Measurements from ENCODE around the gene TRIP12.
"Not testable (repeated sequence)": the region's sequence is repeated elsewhere in the genome, so short reads cannot be mapped to it uniquely, and the experiment has no call there.

TRIP12 gene

DNA sequence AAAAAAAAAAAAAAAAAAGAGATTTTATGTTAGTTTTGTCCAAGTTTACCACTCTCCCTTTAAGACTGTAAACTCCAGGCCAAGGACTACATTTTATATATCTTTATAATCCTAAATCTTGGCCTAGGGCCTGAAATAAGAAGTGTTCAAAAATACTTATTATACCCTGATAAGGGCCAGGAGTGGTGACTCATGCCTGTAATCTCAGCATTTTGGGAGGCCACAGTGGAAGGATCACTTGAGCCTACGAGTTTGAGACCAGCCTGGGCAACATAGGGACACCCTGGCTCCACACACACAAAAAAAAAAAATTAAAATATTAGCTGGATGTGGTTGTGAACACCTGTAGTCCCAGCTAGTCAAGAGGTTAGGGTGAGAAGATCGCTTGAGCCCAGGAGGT lies 12.7 kb downstream of the TRIP12 start:
- Mint-ChIP-seq H3K4me3 (no peak overlapping the region), H3K36me3 (ENCODE audit: low read depth) (peaks cover 50% of the 10 kb centered on the region), H3K9me3 (no peaks in the 10 kb centered on the region), H3K4me1 (ENCODE audit: low read depth) (peaks cover 18% of the 10 kb centered on the region), H3K27me3 (no peaks in the 10 kb centered on the region), H3K27ac (no peak overlapping the region)
- intact Hi-C loops (cut with micrococcal nuclease) = no loop called here

DNA sequence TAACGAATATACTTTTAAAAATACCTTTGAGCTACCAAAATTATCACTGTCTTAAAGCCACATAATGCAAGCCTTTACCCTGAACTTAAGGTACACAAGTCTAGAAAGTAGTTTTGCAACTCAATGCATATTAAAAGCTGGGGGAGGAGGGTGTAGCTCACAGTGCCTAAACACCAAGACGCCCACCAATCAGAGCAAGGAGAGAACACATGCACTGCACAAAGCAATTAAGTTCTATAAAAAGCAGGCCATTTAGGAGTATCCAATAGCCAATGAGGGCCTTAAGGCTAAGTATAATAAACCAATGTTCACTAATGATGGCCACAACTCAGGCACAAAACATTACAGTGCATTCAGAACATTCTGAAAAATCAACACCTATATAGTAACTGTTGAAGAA lies 16.2 kb downstream of the TRIP12 start:
- H3K27ac Mint-ChIP-seq = no peak overlapping the region
- H3K27me3 Mint-ChIP-seq = no peaks in the 10 kb centered on the region
- intact Hi-C loops (cut with micrococcal nuclease) = no loop called here
- no peaks in the 10 kb centered on the region for H3K9me3 Mint-ChIP-seq
- peaks cover 64% of the 10 kb centered on the region for H3K36me3 Mint-ChIP-seq (ENCODE audit: low read depth)
- no peak overlapping the region for H3K4me3 Mint-ChIP-seq
- peaks cover 6% of the 10 kb centered on the region for H3K4me1 Mint-ChIP-seq (ENCODE audit: low read depth)

DNA sequence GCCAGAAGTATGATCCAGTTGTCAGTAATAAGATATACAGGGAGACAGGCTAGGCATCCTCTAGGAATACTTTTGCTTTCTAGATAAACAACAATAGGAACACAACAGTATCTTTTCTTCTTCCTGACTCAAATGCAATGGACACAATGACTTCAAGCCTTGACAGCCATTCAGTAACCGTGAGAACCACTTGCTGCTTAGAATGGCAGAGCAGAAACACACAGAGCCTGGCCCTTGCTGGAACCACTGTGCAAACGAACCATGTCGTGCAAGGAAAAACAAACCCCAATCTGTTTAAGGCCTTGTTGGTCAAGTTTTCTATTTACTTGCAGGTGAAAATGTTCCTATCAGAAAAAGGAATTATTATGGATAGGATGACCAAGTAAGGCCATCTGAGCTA lies 18.8 kb downstream of the TRIP12 start:
- Mint-ChIP-seq H3K27ac (no peak overlapping the region), H3K4me3 (no peak overlapping the region), H3K9me3 (no peaks in the 10 kb centered on the region), H3K36me3 (ENCODE audit: low read depth) (peaks cover 56% of the 10 kb centered on the region), H3K4me1 (ENCODE audit: low read depth) (peaks cover 18% of the 10 kb centered on the region), H3K27me3 (no peaks in the 10 kb centered on the region)
- intact Hi-C loops (cut with micrococcal nuclease) = no loop called here

DNA sequence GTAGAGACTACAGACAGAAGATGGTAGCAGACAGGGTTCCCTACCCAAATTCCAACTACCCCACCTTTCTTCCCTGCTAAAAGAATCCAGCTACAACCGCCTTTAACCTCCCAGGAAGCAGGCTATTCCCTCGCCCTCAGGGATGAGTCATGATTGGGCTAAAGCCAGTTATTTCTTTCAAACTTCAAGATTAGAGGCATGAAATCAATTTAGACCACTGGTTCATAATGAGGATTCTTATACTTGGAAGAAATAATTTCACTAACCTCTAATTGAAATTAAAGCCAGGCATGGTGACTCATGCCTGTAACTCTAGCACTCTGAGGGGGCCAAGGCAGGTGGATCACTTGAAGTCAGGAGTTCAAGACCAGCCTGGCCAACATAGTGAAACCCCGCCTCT lies 20.0 kb downstream of the TRIP12 start:
- Mint-ChIP-seq H3K27ac (no peak overlapping the region), H3K36me3 (ENCODE audit: low read depth) (peaks cover 45% of the 10 kb centered on the region), H3K27me3 (no peaks in the 10 kb centered on the region), H3K4me3 (no peak overlapping the region), H3K9me3 (no peaks in the 10 kb centered on the region), H3K4me1 (ENCODE audit: low read depth) (peaks cover 24% of the 10 kb centered on the region)
- intact Hi-C loops (cut with micrococcal nuclease) = no loop called here

DNA sequence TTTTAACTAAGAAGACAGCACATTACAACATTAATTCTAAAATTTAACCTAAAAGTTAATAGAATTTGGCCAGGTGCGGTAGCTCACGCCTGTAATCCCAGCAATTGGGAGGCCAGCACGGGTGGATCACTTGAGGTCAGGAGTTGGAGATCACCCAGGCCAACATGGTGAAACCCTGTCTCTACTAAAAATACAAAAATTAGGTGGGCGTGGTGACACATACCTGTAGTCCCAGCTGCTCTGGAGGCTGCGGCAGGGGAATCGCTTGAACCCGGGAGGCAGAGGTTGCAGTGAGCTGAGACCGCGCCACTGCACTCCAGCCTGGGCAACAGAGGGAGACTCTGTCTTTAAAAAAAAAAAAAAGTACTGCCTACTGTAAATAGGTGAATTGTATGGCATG lies 21.3 kb downstream of the TRIP12 start:
- intact Hi-C loops (cut with micrococcal nuclease) = not testable (repeated sequence)

DNA sequence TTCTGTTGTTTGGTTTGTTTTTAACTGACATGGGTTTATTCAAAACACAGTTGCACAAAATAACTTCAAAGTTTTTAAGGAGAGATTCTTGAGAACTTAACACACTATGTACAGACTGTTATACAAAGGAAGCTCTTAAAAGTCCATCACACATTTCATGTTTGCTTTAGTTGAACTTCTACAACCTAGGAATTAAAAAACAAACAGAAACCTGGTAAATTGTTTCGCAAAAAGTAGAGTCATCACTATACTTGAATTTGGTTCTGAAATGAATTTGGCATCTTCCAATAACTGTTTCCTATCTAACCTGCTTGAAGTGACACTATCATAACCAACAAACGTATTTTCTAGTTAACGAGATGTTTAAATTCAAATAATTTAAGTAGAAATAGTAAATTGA lies 21.8 kb downstream of the TRIP12 start:
- Mint-ChIP-seq H3K27ac (no peak overlapping the region), H3K4me1 (ENCODE audit: low read depth) (peaks cover 24% of the 10 kb centered on the region), H3K9me3 (no peaks in the 10 kb centered on the region), H3K36me3 (ENCODE audit: low read depth) (peaks cover 39% of the 10 kb centered on the region), H3K27me3 (no peaks in the 10 kb centered on the region), H3K4me3 (no peak overlapping the region)
- intact Hi-C loops (cut with micrococcal nuclease) = no loop called here

More for the DNA sequence above, 21.3 kb downstream of the TRIP12 start:
- not testable (repeated sequence) for H3K27me3 Mint-ChIP-seq, H3K27ac Mint-ChIP-seq, H3K9me3 Mint-ChIP-seq, H3K4me3 Mint-ChIP-seq
- Mint-ChIP-seq H3K36me3 (ENCODE audit: low read depth) (peaks cover 44% of the 10 kb centered on the region), H3K4me1 (ENCODE audit: low read depth) (peaks cover 24% of the 10 kb centered on the region)

DNA sequence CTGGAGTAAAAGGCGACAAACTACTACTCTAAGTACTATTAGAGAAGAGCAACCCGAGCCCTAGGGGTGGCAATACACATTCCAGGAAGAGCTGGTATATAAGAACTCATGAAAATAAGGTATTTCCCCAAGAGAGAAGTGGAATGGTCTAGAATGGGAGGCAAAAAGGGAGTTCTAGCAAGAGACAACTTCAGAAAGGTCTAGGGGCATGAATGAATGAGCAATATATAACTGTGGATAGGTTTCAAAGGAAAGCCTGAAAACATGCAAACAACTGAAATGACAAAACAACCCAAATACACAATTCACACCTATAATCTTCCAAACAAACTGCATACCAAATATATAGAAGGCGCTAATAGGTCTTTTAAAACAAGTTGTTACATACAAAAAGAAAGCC lies 22.2 kb downstream of the TRIP12 start:
- no peaks in the 10 kb centered on the region for H3K27me3 Mint-ChIP-seq
- intact Hi-C loops (cut with micrococcal nuclease) = no loop called here
- no peak overlapping the region for H3K4me3 Mint-ChIP-seq
- no peak overlapping the region for H3K27ac Mint-ChIP-seq
- H3K9me3 Mint-ChIP-seq = no peaks in the 10 kb centered on the region
- peaks cover 36% of the 10 kb centered on the region for H3K36me3 Mint-ChIP-seq (ENCODE audit: low read depth)
- peaks cover 24% of the 10 kb centered on the region for H3K4me1 Mint-ChIP-seq (ENCODE audit: low read depth)

DNA sequence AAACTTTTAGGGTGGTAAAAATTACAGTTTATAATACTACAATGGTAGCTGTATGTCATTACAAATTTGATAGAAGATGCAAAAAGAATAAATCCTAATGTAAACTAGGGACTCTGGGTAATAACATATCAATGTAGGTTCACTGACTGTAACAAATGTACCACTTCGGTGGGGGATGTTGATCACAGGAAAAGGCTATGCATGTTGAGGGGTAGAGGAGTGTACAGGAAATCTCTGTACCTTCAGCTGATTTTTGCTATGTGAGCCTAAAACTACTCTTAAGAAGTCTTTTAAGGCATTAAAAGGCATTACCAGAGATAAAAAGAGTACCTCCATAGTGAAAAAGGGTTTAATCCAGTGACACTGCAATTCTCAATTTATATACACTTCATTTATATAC lies 25.0 kb downstream of the TRIP12 start:
- Mint-ChIP-seq H3K4me3 (no peak overlapping the region), H3K9me3 (no peaks in the 10 kb centered on the region), H3K36me3 (ENCODE audit: low read depth) (peaks cover 36% of the 10 kb centered on the region), H3K27me3 (no peaks in the 10 kb centered on the region), H3K27ac (no peak overlapping the region), H3K4me1 (ENCODE audit: low read depth) (peaks cover 33% of the 10 kb centered on the region)
- intact Hi-C loops (cut with micrococcal nuclease) = no loop called here

DNA sequence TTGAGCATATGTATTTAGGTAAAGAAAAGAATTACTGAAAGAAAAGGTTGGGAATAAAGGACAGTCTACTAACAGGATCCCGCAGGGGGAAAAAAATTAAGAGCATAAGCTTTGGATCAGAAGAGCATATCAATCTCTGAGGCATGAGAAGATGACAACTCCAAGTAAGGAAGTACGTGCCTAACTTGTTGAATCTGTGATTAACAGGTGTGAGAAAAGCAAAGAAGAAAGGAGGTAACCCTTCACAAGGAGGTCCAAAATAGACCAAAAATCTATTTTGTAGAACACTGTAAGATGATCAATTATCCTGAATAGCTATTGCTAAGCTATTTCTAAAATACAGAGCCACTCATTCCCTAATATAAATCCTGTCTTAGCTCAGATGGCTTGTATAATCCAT lies 32.8 kb downstream of the TRIP12 start:
- no peaks in the 10 kb centered on the region for H3K27me3 Mint-ChIP-seq
- no peaks in the 10 kb centered on the region for H3K9me3 Mint-ChIP-seq
- no peak overlapping the region for H3K27ac Mint-ChIP-seq
- H3K4me1 Mint-ChIP-seq (ENCODE audit: low read depth) = peaks cover 26% of the 10 kb centered on the region
- no peak overlapping the region for H3K4me3 Mint-ChIP-seq
- intact Hi-C loops (cut with micrococcal nuclease) = no loop called here
- peaks cover 41% of the 10 kb centered on the region for H3K36me3 Mint-ChIP-seq (ENCODE audit: low read depth)

DNA sequence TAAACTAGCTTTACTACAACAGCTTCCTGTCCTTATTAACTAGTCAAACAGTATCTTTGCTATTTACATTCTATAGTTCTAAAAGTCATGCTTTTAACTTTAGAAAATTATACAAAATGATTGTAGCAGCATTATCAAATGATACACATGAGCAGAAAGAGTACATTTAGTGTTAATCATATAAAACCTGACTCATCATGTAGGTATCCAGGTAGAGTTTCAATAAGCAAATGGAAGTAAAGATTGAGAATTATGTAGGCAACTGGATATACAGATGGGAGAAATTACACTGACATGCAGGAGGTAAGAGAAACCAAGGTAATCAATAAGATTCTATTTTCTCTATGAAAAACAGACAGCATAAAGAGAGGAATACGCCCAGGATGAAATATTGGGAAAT lies 33.8 kb downstream of the TRIP12 start:
- Mint-ChIP-seq H3K4me1 (ENCODE audit: low read depth) (peaks cover 19% of the 10 kb centered on the region), H3K36me3 (ENCODE audit: low read depth) (peaks cover 33% of the 10 kb centered on the region), H3K27ac (no peak overlapping the region), H3K27me3 (no peaks in the 10 kb centered on the region), H3K4me3 (no peak overlapping the region), H3K9me3 (no peaks in the 10 kb centered on the region)
- intact Hi-C loops (cut with micrococcal nuclease) = no loop called here

DNA sequence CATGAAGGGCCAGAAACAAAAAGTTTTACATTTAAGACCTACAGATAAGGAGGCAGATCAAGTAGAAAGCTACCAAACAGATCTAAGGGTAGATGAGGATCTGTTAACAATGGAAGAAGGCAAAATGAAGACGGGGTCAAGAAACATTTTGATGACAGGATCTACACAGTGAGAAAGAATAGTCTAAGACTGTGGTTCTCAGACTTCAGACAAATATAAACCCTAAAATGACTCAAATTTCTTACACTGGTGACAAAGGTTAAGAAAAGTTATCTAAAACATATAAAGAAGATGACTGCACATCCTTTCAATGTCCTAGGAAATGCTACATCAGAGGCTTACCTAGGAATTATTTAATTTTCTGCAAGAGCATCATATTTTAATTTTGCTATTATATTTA lies 34.4 kb downstream of the TRIP12 start:
- Mint-ChIP-seq H3K9me3 (no peaks in the 10 kb centered on the region), H3K4me3 (no peak overlapping the region), H3K27me3 (no peaks in the 10 kb centered on the region), H3K27ac (no peak overlapping the region), H3K4me1 (ENCODE audit: low read depth) (peaks cover 15% of the 10 kb centered on the region), H3K36me3 (ENCODE audit: low read depth) (peaks cover 28% of the 10 kb centered on the region)
- intact Hi-C loops (cut with micrococcal nuclease) = no loop called here

DNA sequence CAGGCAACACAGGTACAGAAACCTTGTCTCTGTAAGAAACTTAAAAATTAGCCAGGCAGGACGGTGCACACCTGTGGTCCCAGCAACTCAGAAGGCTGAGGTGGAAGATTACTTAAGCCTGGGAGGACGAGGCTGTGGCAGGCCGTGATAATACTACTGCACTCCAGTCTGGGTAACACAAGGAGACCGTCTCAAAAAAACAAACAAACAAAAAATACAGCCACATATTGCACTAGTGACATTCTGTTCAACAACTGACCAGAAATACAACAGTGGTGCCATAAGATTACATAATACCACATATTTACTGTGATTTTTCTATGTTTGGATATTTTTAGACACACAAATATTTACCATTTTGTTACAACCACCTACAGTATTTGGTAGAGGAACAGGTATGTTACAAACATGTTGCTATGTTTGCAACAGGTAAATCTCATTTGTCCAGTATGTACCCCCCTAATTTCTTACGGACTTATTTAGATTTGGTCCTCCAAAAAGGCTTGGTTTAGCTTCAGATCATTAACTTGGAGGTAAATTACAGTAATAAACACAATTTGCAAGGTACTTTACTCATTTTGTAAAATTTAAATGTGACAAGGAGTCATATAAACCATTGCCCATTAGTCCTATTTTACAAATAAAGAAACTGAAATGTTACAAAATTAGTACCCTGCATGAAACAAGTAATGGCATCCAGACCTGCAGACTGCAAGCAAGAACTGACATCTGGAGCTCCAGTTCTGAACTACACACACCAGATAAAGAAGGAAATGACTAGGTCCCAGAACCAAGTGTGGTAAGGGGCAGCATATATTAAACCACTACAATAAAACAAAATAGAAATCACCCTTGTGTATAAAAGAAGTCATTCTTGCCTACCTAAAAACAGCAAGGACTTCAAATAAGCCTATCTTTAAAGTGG lies 36.8 kb downstream of the TRIP12 start:
- Mint-ChIP-seq H3K9me3 (no peaks in the 10 kb centered on the region), H3K27me3 (no peaks in the 10 kb centered on the region), H3K4me1 (ENCODE audit: low read depth) (peaks cover 9% of the 10 kb centered on the region), H3K4me3 (no peak overlapping the region), H3K36me3 (ENCODE audit: low read depth) (peaks cover 22% of the 10 kb centered on the region), H3K27ac (no peak overlapping the region)
- intact Hi-C loops (cut with micrococcal nuclease) = no loop called here

DNA sequence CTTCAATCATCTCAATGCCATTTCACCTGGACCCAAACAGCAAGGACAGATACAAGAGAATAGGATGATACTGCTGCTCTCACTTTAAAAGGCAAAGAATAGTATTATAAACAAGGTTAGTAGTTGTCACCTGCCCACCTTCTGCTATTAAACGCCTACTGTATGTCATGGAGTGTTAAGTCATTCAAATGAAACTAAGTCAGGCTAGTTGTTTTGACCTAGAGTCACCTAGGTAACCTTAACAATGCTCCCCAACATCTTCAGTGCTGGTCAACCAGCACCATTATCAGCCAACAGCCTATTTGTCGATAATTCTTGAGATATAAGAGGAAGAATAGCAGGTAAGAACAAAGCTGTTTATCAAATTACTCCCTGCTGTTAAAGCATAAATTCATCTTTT lies 39.2 kb downstream of the TRIP12 start:
- Mint-ChIP-seq H3K36me3 (ENCODE audit: low read depth) (peaks cover 34% of the 10 kb centered on the region), H3K4me3 (no peak overlapping the region), H3K27me3 (no peaks in the 10 kb centered on the region), H3K4me1 (ENCODE audit: low read depth) (no peaks in the 10 kb centered on the region), H3K27ac (no peak overlapping the region), H3K9me3 (no peaks in the 10 kb centered on the region)
- intact Hi-C loops (cut with micrococcal nuclease) = no loop called here

DNA sequence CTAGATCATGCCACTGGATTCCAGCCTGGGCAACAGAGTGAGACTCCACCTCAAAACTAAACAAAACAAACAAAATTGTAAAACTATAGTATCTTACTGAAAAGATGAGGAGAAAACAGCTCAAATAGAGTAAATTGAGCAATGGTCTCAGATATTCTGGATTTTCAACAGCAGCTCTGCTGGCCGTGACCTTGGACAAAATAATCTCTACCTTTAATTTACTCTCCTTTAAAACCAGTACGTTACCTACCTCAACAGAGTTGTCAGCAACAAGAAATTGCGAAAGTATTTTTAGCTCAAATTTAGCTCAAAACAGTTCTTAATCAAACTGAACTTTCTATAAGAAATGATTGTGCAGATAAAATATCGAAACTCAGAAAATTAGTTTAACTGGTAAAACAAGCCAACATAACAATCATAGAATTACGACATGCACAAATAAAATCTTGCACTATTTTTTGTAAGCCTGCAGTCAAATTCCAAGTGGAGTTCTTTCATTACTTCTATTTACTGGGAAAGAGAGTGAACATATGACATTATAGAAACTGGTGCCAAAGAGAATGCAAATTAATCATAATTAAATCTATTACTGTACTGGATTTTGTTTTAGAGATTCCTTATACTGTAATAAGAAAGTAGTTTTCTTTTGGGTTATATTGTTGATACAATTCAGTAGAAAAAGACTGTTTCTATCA lies 40.8 kb downstream of the TRIP12 start:
- no peak overlapping the region for H3K27ac Mint-ChIP-seq
- H3K27me3 Mint-ChIP-seq = no peaks in the 10 kb centered on the region
- H3K36me3 Mint-ChIP-seq (ENCODE audit: low read depth) = peaks cover 42% of the 10 kb centered on the region
- no peak overlapping the region for H3K4me3 Mint-ChIP-seq
- H3K9me3 Mint-ChIP-seq = no peaks in the 10 kb centered on the region
- H3K4me1 Mint-ChIP-seq (ENCODE audit: low read depth) = no peaks in the 10 kb centered on the region
- intact Hi-C loops (cut with micrococcal nuclease) = no loop called here

Measured in dendritic cell treated with granulocyte-macrophage colony-stimulating factor and Interleukin-4, amounts not matched to agents 40 ng/mL and 50 ng/mL, for 4 days (primary cell).